Activated CD8-positive, alpha-beta memory T cell treated with anti-CD3 and anti-CD28 coated beads for 1 hour (primary cell): Measurements from ENCODE around the gene PAMR1.

ENCODE experiments used
- DNase-seq, 2 donors: peaks; one replicate each; pipeline ENCODE4 v3.0.0-alpha.2; 2020; ENCODE audit warnings: low read depth in 1 of 2; ENCODE audit errors: extremely low read depth in 1 of 2

Gene PAMR1

DNA sequence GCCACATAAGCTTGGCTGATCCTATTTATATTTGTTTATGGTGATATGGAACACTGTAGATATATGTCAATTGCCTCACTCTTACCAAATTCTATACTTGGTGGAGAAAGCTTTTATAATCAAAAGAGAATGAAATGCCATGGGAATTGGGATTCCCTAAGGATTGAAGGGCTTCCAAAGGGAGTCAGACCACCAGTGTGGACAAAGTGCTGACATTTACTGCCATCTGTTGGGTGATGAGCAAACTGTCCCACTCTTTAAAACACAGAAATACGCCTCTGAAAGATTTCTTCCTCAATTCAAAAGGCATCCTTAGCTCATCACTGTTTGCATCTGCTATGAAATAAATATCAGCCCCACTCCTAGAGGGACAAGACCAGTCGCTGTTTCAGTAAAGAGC is 113.1 kb downstream of the PAMR1 start:
- no peak for DNase-seq

DNA sequence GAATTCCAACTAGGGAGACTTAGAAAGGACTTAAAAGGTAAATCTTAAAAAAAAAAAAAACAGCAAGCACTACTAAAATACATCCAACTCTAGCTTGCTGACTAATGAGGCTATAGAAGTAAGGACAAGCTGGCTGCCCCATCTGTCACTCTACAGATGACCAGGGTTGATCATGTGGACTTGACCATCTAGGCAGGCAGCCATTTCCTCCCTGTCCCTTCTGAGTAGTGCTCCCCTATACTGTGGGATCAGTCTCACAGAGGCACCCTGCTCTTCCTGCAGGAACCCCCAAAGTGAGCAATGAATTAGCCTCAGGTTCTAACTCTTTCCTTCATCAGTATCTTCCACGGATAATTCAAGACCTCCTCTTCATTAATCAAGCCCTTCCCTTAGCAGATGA is 118.4 kb downstream of the PAMR1 start:
- DNase-seq: no peak

DNA sequence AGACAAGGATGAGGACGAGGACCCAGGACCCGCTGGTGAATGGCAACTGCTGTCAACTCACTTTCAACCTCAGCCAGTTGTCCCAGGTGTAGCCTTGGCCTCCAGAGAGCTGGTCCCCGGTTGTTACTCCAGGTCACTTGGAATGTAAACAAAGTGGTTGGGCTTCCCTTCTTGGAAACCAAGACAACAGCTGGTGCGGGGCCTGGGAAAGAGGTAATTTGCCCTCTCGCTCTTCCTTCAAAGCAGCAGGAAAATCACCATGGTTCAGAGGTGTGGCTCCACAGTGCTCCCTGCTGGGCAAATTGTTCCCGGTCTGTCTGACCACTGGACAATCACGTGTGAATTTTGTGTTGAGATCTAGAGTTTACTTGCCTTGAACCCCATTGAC is 121.0 kb downstream of the PAMR1 start:
- DNase-seq: no peak

DNA sequence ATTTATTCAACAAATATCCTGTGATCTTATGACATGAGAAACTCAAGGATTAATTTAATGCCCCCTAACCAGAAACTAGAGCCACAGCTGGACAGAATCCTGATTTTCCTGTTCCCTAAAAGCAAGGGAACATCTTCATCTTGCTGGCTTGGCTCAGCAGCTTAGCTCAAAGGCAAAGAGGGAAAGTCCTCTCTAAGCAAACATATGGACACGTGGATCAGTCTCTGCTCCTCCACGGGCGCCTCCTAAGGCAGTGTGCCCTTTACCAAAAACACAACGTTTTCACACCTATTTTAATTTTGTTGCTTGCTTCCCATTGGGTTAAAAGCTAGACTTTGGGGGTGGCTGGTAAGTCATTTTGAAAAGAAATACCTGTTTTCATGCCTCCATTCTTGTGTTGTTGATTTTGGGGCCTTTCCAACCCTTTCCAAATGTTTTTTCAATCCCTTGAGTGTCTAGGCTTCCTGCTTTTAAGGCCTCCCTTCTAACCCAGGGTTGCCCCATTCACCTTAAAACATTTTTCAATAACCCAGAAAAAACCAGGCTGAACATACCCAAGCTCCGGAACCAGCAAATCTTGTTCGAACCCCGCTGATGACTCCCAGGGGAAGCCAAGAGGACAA is 121.5 kb downstream of the PAMR1 start:
- DNase-seq: no peak

DNA sequence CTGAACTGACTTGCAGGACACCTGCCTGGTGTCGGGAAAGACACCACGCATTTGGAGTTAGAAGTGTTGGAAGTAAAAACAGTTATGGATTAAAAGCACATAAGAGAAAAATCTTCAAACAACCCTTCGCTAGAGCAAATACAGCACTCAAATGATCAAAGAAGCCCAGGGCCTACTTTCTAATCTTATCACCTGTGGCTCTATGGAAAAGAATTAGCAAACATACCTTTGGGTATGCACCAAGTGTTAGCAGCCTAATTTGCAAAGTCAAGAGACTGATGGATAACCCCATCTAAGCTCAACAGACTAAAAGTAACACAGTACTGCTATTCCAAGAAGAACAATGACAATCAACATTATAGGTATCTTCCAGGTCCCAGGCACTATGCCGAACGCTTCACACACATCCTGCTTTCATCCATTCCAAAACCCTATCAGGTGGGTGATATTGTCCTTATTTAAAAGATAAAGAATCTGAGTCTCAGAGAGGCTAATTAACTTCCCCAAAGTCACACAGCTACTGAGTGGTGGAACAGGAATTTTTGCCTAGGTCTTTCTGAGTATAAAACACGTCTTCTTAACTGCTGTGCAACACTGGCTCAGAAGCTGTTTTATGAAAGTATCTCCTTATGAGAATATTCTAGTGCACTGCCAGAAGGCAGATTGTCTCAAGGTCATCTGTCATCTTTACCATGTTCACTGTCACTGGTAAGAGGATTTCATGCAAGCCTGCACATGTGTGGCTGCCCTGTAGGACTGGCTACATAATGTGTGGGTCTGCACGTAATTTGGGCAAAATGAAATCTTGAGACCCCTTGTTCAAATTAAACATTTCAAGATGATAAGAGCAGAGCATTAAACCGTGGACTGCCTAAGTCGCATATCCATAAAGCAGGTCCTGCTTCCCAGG is 122.4 kb downstream of the PAMR1 start:
- no peak for DNase-seq

DNA sequence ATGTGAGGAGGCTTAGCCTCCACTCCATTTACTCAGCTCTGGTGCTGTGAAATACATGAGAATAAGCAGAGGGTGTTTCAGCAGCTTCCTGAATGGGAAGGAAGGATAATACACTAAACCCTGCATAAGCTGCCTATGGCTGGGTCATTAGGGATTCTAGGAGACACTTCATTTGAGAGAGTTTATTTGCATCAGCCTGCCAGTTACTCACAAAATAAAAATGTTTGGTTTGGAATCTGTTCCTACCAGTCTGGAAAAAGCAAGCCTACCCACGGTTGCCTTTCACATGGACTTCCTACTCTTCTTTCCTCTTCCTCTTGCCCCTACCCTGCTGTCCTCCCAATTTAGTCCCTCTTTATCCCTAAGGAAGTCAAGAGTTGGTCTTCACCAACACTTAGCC is 126.5 kb downstream of the PAMR1 start:
- no peak for DNase-seq

DNA sequence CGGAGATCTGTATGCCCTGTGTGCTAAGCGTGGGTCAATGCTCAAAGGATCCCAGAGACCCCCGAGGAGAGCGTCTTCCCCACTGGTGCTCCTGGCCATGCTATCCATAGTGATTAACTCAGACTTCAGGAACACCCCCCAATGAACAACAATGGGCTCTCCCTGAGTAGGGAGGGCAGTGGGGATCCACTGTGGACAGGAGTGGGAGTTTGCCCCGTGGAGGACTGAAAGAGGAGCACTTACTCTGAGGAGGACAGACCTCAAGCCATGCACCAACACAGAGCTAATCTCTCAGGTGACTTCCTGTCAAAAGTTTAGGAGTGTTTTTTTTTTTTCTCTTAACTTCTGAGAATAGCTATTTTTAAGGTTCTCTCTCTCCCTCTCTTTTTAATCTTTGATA is 130.5 kb downstream of the PAMR1 start:
- no peak for DNase-seq

DNA sequence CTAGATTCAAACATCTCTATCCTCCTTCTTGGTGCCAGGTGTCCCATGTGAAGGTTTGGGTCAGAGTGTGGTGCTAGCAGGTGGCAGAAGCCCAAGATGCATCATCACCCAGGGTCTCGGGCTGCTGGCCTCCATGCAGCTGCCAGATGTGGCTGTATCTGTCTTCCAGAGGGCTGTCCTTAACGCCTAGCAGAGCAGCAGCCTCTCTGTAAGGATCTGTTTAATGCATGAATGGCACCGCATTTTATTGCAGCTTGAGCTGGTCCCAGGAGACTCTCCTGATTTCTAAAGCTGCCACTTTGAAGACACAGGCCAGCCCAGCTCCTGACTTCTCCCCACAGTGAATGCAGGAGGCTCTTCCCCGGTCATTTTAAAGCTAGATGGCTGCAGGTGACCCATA is 132.3 kb downstream of the PAMR1 start:
- DNase-seq: no peak

DNA sequence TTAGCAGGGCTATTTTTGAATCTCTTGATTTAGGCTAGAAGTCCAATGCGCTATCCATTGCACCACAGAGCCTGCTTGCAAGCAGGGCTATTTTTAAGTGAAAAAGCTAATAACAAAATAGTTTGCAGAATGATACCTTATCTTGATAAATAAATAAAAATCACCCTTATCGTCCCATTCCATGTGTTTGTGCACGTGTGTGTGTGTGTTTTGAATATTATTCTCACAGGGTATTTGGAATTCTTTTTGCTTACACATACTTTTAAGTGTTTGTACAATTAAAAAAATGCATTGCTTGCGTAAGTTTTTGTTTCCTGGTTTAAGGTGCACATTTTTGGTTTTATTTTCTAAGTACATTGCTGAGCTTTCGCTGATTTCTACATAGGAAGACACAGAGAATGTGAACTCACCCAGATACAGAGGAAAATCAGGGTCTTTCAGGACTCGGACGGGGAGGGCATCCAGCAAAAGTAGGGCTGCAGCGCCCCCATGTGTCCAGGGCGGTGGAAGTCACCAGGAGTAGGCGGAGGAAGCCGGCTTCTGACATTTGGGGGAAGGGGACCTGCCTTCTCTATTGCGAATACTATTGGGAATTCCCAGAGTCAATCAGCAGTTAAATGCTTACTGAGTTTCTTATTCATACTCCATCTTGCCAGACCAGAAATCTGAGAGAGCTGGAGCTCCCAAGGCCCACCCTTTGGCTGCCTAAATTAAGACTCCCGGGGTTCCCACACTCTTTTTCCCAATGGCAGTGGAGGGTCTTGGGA is 133.3 kb downstream of the PAMR1 start:
- DNase-seq: peak; percentile 68 to 83

DNA sequence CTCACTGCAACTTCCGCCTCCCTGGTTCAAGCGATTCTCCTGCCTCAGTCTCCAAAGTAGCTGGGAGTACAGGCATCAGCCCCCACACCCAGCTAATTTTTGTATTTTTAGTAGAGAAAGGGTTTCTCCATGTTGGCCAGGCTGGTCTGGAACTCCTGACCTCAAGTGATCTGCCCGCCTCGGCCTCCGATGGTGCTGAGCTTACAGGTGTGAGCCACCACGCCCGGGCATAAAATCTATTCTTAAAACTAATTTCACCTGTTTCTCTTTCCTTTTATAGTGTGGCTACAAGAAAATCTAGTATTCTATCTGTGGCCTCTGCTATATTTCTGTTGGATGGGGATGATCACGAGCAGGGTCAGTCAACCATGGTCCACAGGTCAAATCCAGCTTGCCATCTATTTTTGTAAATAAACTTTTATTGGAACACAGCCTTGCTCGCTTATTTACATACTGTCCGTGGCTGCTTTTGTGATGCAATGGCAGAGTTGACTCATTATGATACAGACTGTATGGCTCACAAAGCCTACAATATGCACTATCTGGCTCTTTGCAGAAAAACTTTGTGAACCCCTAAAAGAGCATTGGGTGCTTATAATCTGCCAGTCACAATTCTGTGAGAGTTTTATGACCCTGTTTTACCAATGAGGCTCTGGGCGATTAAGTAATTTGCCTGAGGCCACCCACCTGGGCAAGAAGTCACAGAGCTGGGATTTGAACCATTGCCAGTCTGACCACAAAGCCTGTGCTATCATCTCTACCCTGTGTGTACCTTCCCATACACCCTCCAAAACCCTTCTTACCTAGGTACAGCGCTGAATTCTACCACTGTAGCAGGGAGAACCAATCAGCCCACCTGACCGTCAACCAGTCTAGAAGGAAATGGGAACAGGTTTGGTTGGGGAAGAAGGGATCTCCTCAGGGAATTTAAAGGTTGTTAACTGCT is 134.4 kb downstream of the PAMR1 start:
- no peak for DNase-seq

DNA sequence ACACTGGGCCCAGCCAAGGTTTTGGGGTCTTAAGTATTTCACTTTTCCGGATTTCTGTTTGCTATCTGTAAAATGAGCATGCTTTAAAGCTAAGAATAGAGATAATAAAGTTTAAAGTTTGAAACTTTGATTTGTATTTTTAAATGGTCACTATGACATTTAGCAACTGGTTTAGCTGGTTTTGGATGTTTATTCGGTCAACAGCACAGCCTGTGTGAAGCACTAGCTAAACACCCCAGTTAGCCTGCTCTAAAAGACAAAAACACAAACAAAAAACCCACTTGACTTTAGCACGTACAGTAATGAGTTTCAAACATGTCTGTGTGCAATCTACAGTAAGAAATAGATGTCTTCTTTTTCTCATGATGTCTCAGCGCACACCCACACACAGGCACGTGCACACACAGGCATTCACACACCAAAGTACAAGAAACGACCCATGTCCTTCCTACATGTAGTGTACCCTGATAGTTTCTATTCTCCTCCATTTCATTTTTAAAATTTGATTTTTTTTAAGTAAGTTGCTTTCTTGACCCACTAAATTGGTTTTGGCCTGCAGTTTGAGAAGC is 135.4 kb downstream of the PAMR1 start:
- no peak for DNase-seq

DNA sequence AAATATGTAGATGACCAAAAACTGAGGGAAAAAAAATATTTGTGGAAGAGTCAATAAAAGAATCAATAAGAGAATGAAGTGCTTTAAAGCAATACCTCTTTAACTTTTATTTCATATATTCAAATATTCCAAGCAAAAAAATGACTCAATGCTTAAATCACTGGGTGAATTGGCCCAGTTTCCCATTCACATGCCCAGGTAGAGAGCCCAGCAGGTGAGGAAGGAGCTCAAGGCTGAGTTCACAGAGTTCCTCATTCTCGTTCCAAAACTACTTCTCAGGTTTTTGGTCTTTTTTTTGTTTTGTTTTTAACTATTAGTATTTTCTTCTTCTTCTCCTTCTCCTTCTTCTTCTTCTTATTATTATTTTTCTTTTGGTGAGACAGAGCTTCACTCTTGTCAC is 136.3 kb downstream of the PAMR1 start:
- no peak for DNase-seq

DNA sequence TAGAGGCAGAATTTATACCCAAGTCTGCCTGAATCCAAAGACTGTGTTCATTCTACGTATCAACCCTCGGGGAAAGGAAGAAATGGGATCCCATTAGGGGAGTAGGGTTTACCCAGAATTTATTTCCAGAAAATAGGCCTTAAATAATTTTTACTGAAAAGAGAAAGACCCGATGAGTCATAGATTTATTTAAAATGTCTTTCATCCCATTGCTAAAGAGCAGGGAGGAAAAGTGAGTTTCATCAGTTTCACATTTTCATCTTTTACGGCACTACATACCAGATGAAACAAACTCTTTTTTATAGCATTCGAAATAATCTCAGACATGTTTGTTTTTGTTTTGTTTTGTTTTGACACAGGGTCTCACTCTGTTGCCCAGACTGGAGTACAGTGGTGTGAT is 137.4 kb downstream of the PAMR1 start:
- no peak for DNase-seq

DNA sequence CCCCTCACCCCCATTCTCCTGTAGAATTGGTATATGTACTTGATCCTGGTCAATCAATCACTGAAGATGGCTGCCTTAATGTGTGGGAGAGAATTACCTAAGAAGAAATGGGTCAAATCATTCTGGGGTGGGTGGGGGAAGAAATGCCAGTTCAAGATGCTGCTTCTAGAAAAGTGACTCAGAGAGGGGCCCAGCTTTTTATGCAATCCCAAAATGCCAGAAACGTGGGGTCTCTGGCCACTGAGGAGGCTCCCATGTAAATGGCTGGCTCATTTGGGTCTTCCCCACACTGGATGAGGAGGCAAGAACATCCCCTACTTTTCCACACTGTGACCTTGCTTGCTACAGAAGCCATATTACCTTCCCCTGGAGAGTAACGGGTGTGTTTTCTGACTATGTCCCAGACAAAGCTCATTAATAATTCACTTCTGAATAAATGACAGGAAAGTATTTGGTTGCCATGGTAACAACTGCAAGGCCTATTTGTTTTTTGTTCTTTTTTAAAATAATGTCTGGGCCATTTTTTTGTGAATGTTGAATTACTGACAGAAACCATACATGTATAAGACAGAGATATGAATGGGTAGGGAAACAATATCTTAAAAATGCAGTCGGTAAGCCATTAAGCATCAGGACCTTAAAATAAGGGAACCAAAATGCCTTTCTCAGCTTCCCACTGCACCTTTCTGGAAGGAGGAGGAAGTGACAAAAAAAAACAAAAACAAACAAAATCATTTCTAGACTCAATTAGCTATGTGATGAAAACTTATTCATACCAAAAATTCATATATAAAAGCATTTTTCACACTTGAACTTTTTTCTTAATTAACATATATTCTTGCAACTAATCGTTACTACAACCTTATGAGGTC is 138.1 kb downstream of the PAMR1 start:
- no peak for DNase-seq

DNA sequence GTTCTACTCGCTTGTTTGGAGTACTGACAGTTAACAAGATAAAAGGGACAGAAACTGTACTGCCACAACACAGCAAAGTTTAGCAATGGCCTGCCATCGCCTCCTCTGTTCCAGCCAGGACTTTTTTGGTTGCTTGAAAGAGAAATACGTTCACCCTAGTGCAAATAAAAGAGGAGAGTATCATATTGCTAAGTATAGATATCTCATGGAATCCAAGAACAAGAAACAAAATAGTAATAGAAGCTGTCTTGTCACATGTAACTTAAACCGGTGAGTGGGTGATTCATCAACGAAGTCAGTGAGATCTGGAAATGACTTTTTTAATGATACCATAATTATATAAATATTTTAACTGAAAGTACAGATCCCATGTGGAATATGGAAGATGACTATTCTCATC is 141.5 kb downstream of the PAMR1 start:
- no peak for DNase-seq
